H9 (cell line): ENCODE results near the gene HOXA7. TPM values are rescaled to one million over a fixed set of nuclear protein-coding genes. Genes with fewer than 3 reads are reported as not detected.

Experiments used
- DNase-seq: peaks from one replicate; pipeline ENCODE4 v3.0.0-alpha.2; 2017
- H2AFZ ChIP-seq: one replicate; pipeline ENCODE4 v1.6.1; 2013; ENCODE audit warnings: mild to moderate bottlenecking, low read length, control low read depth, moderate library complexity
- H2AK5ac ChIP-seq: 2 replicates; pipeline ENCODE4 v1.6.1; 2013; ENCODE audit warnings: low read length, control low read depth, mixed read lengths; ENCODE audit not compliant: insufficient read length
- H2BK120ac ChIP-seq: one replicate; pipeline ENCODE4 v1.6.1; 2013; ENCODE audit warnings: low read depth, mild to moderate bottlenecking, low read length, control low read depth, inconsistent platforms; ENCODE audit not compliant: poor library complexity, severe bottlenecking
- H2BK12ac ChIP-seq: 2 replicates; pipeline ENCODE4 v1.6.1; 2013; ENCODE audit warnings: low read length, control low read depth, mixed read lengths, low read depth; ENCODE audit not compliant: insufficient read length
- H2BK15ac ChIP-seq: 2 replicates; pipeline ENCODE4 v1.6.1; 2013; ENCODE audit warnings: low read depth, low read length, control low read depth
- H2BK20ac ChIP-seq: one replicate; pipeline ENCODE4 v1.6.1; 2013; ENCODE audit warnings: low read depth, mild to moderate bottlenecking, low read length, control low read depth, inconsistent platforms; ENCODE audit not compliant: poor library complexity, severe bottlenecking
- H2BK5ac ChIP-seq: 2 replicates; pipeline ENCODE4 v1.6.1; 2013; ENCODE audit warnings: low read length, control low read depth, mixed read lengths; ENCODE audit not compliant: insufficient read length
- H3K14ac ChIP-seq: 2 replicates; pipeline ENCODE4 v1.6.1; 2013; ENCODE audit warnings: low read length, control low read depth; ENCODE audit not compliant: insufficient read depth
- H3K18ac ChIP-seq: 2 replicates; pipeline ENCODE4 v1.6.1; 2013; ENCODE audit warnings: low read depth, mild to moderate bottlenecking, mixed read lengths, low read length, control low read depth; ENCODE audit not compliant: insufficient read length
- H3K23ac ChIP-seq: 2 replicates; pipeline ENCODE4 v1.6.1; 2013; ENCODE audit warnings: low read length, control low read depth, mixed read lengths, low read depth; ENCODE audit not compliant: insufficient read length
- H3K23me2 ChIP-seq: 2 replicates; pipeline ENCODE4 v1.6.1; 2013; ENCODE audit warnings: low read depth, mild to moderate bottlenecking, mixed read lengths, low read length, control low read depth; ENCODE audit not compliant: insufficient read length, poor library complexity, severe bottlenecking
- H3K27ac ChIP-seq: 2 replicates; pipeline ENCODE4 v1.5.1; 2013; ENCODE audit warnings: low read length, control low read depth, mixed read lengths, low read depth; ENCODE audit not compliant: insufficient read length
- H3K27me3 ChIP-seq: 2 replicates; pipeline ENCODE4 v1.6.1; 2013; ENCODE audit warnings: low read length, control low read depth, inconsistent platforms; ENCODE audit not compliant: insufficient read depth
- H3K4ac ChIP-seq: 2 replicates; pipeline ENCODE4 v1.6.1; 2013; ENCODE audit warnings: low read depth, mild to moderate bottlenecking, control low read depth, inconsistent platforms, low read length, moderate library complexity
- H3K4me1 ChIP-seq: 2 replicates; pipeline ENCODE4 v1.6.1; 2013; ENCODE audit warnings: low read length, control low read depth, inconsistent platforms; ENCODE audit not compliant: insufficient read depth
- H3K4me2 ChIP-seq: 2 replicates; pipeline ENCODE4 v1.6.1; 2013; ENCODE audit warnings: low read length, control low read depth, mixed read lengths; ENCODE audit not compliant: insufficient read length, insufficient read depth
- H3K56ac ChIP-seq: 2 replicates; pipeline ENCODE4 v1.6.1; 2013; ENCODE audit warnings: low read depth, mild to moderate bottlenecking, mixed read lengths, low read length, control low read depth; ENCODE audit not compliant: insufficient read length
- H3K79me1 ChIP-seq: 2 replicates; pipeline ENCODE4 v1.6.1; 2013; ENCODE audit warnings: low read depth, mild to moderate bottlenecking, moderate library complexity, low read length, control low read depth, inconsistent platforms; ENCODE audit not compliant: insufficient read depth, poor library complexity, severe bottlenecking
- H3K79me2 ChIP-seq: 2 replicates; pipeline ENCODE4 v1.6.1; 2013; ENCODE audit warnings: low read length, control low read depth, inconsistent platforms; ENCODE audit not compliant: insufficient read depth
- H3K9ac ChIP-seq: 2 replicates; pipeline ENCODE4 v1.6.1; 2013; ENCODE audit warnings: low read length, control low read depth, mixed read lengths; ENCODE audit not compliant: insufficient read length; ENCODE audit errors: extremely low read depth
- H3K9me3 ChIP-seq: one replicate; pipeline ENCODE4 v1.6.1; 2013; ENCODE audit warnings: low read depth, low read length, inconsistent platforms; ENCODE audit not compliant: control insufficient read depth
- H3T11ph ChIP-seq: one replicate; pipeline ENCODE4 v1.6.1; 2013; ENCODE audit warnings: mild to moderate bottlenecking, low read length, control low read depth, inconsistent platforms
- H4K20me1 ChIP-seq: one replicate; pipeline ENCODE4 v1.6.1; 2013; ENCODE audit not compliant: control insufficient read depth, insufficient read length, insufficient read depth
- H4K5ac ChIP-seq: 2 replicates; pipeline ENCODE4 v1.6.1; 2013; ENCODE audit warnings: low read depth, mild to moderate bottlenecking, mixed read lengths, low read length, control low read depth; ENCODE audit not compliant: insufficient read length
- H4K8ac ChIP-seq: replicated peaks from 2 replicates; pipeline ENCODE4 v1.6.1; 2013; ENCODE audit warnings: low read length, control low read depth, mixed read lengths, low read depth; ENCODE audit not compliant: insufficient read length
- H4K91ac ChIP-seq: 2 replicates; pipeline ENCODE4 v1.6.1; 2013; ENCODE audit warnings: low read depth, mild to moderate bottlenecking, moderate library complexity, mixed read lengths, low read length, control low read depth; ENCODE audit not compliant: insufficient read length
- H3K27ac Mint-ChIP-seq, 3 experiments: 2 replicates in 2 of 3; 3 replicates in 1 of 3; pipeline ENCODE4 v1.8.0; 2020 to 2021; ENCODE audit warnings: mixed read lengths in 3 of 3, mild to moderate bottlenecking in 1 of 3, moderate library complexity in 1 of 3
- H3K27me3 Mint-ChIP-seq: 2 replicates; pipeline ENCODE4 v1.8.0; 2021; ENCODE audit warnings: low read depth, mild to moderate bottlenecking, moderate library complexity, mixed read lengths
- H3K36me3 Mint-ChIP-seq, 3 experiments: 2 replicates in 2 of 3; 3 replicates in 1 of 3; pipeline ENCODE4 v1.8.0; 2020 to 2021; ENCODE audit warnings: low read depth in 3 of 3, mixed read lengths in 3 of 3; ENCODE audit not compliant: insufficient read depth in 1 of 3
- H3K4me1 Mint-ChIP-seq, 2 experiments: 2 replicates each; pipeline ENCODE4 v1.8.0; 2020; ENCODE audit warnings: mixed read lengths in 2 of 2
- H3K4me3 Mint-ChIP-seq, 2 experiments: 2 replicates in 1 of 2; 3 replicates in 1 of 2; pipeline ENCODE4 v1.8.0; 2020 to 2021; ENCODE audit warnings: mild to moderate bottlenecking in 2 of 2, mixed read lengths in 2 of 2, moderate library complexity in 1 of 2
- H3K9me3 Mint-ChIP-seq, 2 experiments: 2 replicates in 1 of 2; 3 replicates in 1 of 2; pipeline ENCODE4 v1.8.0; 2020; ENCODE audit warnings: mild to moderate bottlenecking in 2 of 2, mixed read lengths in 2 of 2, moderate library complexity in 1 of 2
- WGBS: extraction: QIAGEN DNeasy Blood & Tissue Kit; methylation state at CpG from one replicate; pipeline ENCODE4 v1.1.7; 2013; ENCODE audit warnings: missing lambda C conversion rate, low lambda C conversion rate, mixed read lengths; ENCODE audit not compliant: insufficient read length; ENCODE audit errors: extremely low coverage; 5-methylcytosine and 5-hydroxymethylcytosine counted together
- total RNA-seq: library from RNA; stranded (reverse); gene quantifications from 2 replicates; pipeline ENCODE4 v1.2.1, GENCODE V29; 2021
- TF ChIP-seq, protein P1 (sequence below): fragments of 200-600 bp; sonication (generic); conservative IDR thresholded peaks from 3 replicates; pipeline ENCODE4 v1.8.0; 2021; ENCODE audit warnings: antibody characterized with exemption, mild to moderate bottlenecking

HOXA7 gene
- total RNA-seq, 1 experiment from 2014 or later: not detected

DNA sequence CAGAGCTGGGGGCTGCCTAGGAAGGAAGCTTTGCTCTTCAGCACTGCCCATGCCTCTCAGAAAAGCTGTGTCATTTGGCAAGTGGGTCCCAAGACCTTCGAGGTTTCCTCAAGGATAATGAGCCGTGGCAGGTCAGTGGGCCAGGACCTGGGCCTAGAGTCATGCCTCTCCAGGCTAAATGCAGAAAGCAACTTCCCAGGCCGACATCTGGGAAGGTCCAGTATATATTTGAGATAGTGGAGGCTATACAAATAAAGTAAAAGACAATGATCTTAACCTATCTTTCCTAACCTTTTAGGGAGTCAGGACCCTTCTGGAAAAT lies 20.0 kb upstream of the HOXA7 start:
- no peak overlapping the region for H2BK12ac ChIP-seq
- H2BK20ac ChIP-seq: no peak overlapping the region
- no peaks in the 10 kb centered on the region for H3K23me2 ChIP-seq
- no peak overlapping the region for H3T11ph ChIP-seq
- H2BK5ac ChIP-seq: no peak overlapping the region
- H2BK120ac ChIP-seq: no peak overlapping the region
- H3K14ac ChIP-seq: no peak overlapping the region
- H3K9ac ChIP-seq: no peak overlapping the region
- H4K20me1 ChIP-seq: no peaks in the 10 kb centered on the region
- no CpG with 5 or more reads among the region's 3 CpGs for WGBS
- no peaks in the 10 kb centered on the region for H3K79me1 ChIP-seq
- H3K4me2 ChIP-seq: no peak overlapping the region
- Mint-ChIP-seq H3K36me3 (no peaks in the 10 kb centered on the region; a peak in 2 of 7 replicates), H3K9me3 (peaks cover 6 to 19% of the 10 kb centered on the region in 2 experiments; a peak in 4 of 5 replicates), H3K27me3 (peaks cover 98% of the 10 kb centered on the region), H3K27ac (no peak overlapping the region), H3K4me3 (no peak overlapping the region), H3K4me1 (peaks cover 3 to 9% of the 10 kb centered on the region in 2 experiments)
- H3K9me3 ChIP-seq: no peaks in the 10 kb centered on the region
- peaks cover 99% of the 10 kb centered on the region for H3K27me3 ChIP-seq
- H3K4me1 ChIP-seq: no peaks in the 10 kb centered on the region
- no peak overlapping the region for H4K8ac ChIP-seq
- no peak overlapping the region for H2AK5ac ChIP-seq
- DNase-seq: no peak
- H3K4ac ChIP-seq: no peak overlapping the region
- no peak overlapping the region for H4K5ac ChIP-seq
- TF ChIP-seq, protein P1, sequence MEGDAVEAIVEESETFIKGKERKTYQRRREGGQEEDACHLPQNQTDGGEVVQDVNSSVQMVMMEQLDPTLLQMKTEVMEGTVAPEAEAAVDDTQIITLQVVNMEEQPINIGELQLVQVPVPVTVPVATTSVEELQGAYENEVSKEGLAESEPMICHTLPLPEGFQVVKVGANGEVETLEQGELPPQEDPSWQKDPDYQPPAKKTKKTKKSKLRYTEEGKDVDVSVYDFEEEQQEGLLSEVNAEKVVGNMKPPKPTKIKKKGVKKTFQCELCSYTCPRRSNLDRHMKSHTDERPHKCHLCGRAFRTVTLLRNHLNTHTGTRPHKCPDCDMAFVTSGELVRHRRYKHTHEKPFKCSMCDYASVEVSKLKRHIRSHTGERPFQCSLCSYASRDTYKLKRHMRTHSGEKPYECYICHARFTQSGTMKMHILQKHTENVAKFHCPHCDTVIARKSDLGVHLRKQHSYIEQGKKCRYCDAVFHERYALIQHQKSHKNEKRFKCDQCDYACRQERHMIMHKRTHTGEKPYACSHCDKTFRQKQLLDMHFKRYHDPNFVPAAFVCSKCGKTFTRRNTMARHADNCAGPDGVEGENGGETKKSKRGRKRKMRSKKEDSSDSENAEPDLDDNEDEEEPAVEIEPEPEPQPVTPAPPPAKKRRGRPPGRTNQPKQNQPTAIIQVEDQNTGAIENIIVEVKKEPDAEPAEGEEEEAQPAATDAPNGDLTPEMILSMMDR: no peak
- no peak overlapping the region for H3K18ac ChIP-seq
- H3K23ac ChIP-seq: no peak overlapping the region
- no peak overlapping the region for H2AFZ ChIP-seq
- no peaks in the 10 kb centered on the region for H3K79me2 ChIP-seq
- H3K27ac ChIP-seq: no peak overlapping the region
- H2BK15ac ChIP-seq: no peak overlapping the region
- no peak overlapping the region for H3K56ac ChIP-seq
- H4K91ac ChIP-seq: no peak overlapping the region
